GM19328 (cell line): ENCODE results near the gene RPS3.
"Not testable (repeated sequence)": the region's sequence is repeated elsewhere in the genome, so short reads cannot be mapped to it uniquely, and the experiment has no call there.

Experiments
- ATAC-seq: cut with Tn5 transposase; IDR thresholded peaks from one replicate; pipeline ENCODE4 v1.9.1; 2021; ENCODE audit warnings: mild to moderate bottlenecking, moderate library complexity; ENCODE audit not compliant: unreplicated experiment

The RPS3 gene

DNA sequence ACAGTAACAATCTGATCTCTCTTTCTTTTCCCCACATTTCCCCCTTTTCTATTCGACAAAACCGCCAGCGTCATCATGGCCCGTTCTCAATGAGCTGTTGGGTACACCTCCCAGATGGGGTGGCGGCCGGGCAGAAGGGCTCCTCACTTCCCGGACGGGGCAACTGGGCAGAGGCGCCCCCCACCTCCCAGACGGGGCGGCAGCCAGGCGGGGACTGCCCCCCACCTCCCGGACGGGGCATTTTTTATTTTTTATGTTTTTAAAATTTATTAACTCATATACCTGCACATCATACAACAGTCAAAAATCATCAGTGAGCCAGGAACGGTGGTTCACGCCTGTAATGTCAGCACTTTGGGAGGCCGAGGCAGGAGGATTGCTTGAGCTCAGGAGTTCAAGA lies 20.5 kb upstream of the RPS3 start:
- not testable (repeated sequence) for ATAC-seq

DNA sequence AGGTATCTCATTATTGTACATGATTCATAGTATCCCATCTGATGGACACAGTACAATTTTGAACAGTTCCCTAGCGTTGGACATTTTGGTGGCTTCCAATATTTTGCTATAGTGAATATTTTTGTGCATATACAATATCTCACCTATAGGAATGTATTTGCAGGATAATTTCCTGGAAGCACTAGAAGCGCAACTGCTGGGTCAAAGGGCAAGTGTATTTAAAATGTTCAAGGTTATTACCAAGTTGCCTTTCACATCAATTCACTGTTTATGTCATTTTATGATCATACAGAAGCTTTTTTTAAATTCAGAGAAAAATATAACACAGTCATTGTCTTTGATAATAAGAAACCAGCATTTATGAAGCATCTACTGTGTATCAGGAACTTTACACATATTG lies 19.1 kb upstream of the RPS3 start:
- no peak for ATAC-seq

DNA sequence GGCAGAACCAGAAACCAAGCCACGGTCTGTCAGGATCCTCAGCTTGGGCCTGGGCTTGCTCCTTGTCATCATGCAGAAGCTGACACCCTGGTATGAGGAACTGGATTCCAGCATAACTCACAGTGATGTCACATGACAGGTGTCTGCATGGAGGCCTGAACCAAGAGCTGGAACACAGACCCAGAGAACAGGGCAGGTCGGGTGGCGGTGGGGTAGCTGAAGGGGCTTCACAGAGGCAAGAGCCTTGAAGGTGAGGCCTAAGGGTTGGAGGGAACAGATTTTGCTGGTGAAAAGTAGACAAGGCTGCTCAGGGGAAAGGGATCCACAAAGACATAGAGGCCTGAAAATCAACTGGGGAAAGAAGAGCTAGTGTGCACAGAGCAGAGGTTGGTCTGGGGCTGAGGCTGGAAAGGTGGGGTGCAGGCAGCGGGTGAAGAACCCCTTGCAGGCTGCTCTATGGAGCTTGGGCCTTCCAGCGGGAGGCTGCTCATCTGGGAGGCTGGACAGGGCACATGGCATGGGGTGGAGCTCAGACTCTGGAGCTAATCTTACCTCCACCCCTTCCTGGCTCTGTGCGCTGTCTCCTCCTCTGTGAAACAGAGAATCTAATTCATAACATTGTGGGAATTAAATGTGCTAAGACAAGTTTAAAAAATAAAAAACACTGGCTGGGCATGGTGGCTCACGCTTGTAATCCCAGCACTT lies 18.4 kb upstream of the RPS3 start:
- ATAC-seq: no peak

DNA sequence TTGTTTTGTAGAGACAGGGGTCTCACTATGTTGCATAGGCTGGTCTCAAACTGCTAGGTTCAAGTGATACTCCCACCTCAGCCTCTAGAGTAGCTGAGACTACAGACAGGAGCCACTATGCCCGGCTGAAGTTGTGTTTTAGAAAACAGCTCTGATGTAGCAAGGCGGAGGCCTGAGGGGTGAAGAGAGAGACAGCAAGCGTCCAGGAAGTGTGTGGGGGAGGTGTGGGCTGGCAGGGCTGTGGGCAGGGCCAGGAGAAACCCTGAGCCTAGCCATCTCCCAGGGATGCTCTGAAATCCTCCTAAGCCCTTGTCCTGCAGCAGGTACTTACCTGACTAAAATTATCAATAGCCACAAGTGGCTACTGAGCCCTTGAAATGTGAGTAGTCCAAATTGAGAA lies 16.1 kb upstream of the RPS3 start:
- ATAC-seq: no peak

DNA sequence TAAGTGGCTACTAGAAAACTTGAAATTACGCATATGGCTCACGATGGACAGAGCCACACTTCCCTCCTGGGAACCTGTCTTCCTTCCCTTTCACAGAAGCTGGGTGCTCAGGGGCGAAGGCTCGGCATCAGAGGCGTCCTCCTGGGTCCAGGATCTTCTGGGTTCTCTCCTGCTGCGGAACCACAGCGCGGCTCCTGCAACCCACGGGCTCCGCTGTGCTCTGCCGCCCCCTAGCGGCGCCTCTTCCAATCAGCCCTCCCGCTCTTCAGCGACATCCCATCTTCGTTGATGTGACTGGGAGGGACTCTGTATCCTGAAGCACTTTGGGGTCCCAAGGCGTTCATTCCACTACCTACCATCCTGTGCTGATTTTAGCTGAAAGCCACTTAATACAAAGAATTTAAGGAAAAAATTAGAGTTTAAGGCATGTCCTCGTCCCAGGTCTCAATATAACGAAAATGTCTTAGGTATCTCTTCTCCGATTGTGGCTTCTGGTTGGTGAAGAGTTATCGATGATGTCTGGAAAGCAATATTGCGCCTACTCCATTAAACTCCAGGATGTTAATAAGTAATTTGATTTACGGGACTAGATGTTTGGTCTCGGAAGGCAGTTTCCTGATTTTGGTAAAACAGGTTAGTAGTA lies 14.8 kb upstream of the RPS3 start:
- ATAC-seq: no peak

DNA sequence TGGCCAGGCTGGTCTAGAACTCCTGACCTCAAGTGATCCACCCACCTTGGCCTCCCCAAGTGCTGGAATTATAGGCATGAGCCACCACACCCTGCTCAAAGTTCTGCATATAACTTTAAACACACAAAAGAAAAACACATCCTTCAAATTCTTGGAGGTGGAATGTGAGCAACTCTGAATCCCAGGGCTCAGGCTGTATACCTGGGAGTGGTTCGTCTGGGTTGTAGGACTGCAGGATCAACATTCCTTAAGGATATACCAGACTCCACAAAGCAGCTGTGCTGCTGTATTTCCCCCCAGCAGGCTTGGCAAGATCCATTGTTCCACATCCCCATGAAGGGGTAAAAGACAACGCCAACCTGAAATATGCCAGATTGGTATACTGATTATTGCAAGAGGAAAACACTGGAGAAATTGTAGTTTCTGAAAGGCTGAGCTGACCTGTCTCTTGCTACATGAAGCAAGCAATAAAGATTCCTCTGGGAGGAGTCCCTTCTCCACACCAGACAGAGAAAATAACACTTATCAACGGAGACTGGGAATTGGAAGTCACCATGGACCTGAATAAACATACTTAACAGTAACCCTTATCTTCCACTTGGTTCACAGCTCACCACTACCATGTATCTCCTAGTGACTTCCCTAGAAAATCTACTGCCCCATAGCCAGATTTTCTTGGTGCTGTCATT lies 12.2 kb upstream of the RPS3 start:
- no peak for ATAC-seq

DNA sequence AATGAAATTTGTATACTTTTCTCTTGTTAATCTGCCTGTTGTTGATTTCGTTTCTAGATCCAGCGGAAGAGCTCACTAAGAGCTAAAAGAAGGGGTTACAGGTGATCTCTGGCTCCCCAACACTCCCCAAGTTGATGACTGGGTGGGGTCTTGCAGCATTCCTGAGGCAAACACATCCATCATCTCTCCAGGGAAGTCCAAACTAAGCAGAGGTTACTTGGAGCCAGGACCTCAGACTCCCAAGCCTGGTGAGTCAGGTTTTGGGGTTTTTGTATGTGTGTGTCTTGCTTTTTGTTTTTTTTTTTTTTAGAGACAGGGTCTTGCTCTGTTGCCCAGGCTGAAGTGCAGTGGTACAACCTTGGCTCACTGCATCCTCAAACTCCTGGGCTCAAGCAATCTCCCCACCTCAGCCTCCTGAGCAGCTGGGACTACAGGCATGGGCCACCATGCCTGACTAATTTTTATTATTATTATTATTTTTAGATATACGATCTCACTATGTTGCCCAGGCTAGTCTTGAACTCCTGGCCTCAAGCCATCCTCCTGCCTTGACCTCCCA lies 11.5 kb upstream of the RPS3 start:
- ATAC-seq: no peak

DNA sequence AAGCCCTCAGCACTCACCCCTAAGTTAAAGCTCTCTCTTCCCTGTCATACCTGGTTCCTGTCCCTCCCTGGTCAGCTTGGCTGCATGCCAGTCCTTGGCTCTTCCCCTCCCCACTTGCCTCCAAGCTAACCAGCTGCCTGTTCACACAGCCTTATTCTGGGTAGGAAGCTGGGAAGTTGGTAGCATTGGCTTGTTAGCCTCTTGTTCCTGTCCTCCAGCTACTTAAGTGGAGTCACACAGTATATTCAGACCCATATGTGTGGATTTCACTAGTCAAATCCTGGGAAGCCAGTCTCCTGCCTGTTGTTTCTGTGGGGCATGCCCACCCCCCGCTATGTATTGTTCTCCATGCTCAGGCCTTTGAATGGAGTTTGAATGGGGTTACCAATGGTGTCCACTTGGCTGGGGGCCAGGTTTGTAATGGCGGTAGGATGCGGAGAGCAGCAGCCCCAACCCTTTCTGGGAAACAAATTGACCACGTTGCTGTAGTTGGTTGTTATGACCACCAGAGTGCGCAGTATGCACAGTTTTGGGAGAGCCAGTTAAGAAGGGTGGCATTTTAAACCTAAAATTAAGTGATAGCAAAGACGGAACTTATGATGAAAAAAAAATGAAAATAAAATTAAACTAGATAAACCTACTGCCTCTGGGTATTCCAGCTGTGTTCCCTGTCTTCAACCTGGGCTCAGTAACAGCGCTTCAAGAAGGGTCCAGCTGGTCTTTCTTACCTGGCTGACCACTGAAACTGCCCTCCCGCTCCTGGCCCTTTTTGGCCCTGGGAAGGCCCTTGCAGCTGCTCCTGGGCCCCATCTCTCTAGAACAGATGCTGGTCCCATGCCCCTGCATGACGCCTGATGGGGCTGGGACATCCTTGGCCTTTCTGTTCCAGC lies 10.7 kb upstream of the RPS3 start:
- ATAC-seq: no peak

DNA sequence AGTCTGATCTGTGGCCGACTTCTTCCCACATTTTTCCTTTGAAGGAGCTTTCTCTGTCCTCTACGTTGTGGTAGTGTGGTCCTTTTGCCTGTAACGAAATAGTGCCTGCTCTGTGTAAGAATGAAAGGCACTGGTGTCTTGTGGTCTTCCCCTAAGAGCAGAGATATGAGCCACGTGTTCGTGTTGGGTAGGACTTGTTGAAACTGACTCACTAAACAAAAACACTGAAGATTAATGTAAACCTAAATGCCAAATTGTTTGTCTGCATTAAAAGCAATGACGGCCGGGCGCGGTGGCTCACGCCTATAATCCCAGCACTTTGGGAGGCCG lies 10.1 kb upstream of the RPS3 start:
- no peak for ATAC-seq

DNA sequence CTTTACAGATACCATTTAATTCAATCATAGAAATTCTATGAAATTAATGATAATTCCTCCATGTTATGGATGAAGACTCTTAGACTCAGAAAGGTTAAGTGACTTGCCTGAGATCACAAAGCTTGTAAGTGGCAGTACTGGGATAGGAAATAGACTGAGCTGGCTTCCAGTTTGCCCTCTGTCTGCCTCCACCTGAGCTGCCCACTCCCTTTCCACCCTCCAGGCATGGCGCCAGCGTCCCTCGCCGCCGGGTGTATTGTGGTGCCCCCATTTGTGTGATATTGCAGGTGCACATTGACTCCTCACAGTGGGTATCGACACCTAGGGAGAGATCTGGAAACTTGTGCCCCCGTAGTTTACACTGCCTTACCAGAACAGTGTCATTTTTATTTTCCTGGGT lies 9.4 kb upstream of the RPS3 start:
- ATAC-seq: no peak

DNA sequence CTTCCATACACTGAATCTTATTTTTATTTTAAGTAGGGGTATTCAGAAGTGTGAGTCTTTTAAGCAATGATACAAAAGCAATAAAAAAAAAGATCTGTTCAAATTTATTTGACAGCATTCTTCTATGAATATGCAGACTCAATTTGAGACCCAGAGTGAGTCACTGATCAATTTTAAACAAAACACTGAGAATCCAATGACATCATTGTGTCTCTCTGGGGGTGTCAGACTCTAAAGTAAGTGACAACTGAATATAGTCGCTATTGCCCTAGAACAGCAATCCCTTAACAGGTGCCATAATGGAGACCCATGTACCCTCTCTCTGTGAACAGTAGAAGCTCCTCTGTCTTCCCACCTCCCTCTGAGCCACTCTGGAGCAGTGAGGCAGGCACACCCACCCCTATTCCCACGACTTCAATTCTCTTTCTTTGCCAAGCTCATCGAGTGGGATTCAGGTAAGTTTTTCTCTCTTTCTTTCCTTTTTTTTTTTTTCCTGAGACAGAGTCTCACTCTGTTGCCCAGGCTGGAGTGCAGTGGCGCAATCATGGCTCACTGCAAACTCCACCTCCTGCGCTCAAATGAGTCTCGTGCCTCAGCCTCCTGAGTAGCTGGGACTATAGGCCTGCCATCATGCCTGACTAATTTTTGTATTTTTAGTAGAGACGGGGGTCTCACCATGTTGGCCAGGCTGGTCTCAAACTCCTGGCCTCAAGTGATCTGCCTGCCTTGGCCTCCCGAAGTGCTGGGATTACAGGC lies 5.1 kb upstream of the RPS3 start:
- ATAC-seq: no peak

DNA sequence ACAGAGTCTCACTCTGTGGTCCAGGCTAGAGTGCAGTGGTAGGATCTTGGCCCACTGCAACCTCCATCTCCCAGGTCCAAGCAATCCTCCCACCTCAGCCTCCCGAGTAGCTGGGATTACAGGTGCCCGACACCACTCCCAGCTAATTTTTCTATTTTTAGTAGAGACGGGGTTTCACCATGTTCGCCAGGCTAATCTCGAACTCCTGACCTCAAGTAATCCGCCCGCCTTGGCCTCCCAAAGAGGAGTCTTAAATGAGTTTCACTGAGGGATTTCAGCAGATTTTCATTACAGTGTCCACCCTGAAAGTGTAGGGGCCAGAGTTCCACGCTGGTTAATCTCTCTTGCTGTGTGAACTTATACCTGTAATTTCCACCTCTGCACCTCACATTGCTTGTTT lies 412 bp upstream of the RPS3 start:
- ATAC-seq: no peak

DNA sequence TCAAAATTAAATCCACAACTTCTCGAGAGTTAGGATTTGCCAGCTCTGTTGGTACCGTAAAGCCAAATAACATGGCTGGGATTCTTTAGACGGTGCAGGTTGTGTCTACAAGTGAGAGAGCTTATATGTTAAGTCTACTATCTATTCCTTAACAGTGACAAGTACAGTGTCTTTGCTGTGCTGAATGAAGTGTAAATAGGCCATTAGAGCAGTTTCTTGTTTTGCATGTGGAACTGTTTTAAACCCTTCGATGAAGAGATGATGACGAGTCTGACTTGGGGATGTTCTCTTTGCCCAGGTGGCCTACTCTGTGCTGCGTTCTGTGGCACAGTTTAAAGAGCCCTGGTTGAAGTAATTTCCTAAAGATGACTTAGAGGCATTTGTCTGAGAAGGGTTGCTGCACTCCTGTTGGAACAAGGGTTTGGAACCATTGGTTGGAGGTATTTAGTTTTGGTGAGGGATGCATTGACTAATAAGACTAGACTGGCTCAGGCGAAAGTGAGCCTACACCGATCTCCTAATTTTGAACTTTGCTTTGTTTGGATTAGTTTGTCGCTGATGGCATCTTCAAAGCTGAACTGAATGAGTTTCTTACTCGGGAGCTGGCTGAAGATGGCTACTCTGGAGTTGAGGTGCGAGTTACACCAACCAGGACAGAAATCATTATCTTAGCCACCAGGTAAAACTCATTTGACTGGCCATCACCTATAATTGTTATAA lies 988 bp downstream of the RPS3 start:
- ATAC-seq: no peak

DNA sequence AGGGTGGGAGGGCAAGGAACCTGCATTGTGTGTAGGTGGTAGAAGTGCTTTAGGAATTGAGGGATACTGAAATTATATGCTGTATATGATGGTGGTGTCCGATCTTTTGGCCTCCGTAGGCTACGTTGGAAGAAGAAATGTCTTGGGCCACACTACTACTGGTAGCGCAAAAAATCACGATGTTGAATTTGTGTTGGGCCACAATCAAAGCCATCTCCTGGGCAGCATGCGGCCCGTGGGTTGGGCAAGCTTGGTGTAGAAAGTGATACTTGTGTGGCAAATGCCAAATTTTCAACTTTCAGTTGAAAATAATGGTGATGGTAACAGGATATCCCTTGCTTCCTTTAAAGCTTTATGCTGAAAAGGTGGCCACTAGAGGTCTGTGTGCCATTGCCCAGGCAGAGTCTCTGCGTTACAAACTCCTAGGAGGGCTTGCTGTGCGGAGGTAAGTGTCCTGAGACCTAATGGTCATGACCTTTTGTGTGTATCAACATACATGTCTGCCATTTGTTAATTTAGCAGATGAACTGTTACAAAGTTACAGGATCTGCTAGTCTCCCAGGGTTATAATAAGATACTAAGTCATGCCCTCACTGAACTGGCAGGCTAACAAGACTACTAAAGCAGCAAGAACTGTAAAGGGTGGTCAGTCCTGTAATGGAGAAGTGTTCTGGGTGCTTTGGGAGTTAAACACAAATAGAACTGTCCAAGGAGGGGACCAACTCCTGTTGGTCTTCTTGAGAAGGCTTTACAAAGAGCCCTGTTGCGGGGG lies 2.9 kb downstream of the RPS3 start:
- ATAC-seq: no peak

DNA sequence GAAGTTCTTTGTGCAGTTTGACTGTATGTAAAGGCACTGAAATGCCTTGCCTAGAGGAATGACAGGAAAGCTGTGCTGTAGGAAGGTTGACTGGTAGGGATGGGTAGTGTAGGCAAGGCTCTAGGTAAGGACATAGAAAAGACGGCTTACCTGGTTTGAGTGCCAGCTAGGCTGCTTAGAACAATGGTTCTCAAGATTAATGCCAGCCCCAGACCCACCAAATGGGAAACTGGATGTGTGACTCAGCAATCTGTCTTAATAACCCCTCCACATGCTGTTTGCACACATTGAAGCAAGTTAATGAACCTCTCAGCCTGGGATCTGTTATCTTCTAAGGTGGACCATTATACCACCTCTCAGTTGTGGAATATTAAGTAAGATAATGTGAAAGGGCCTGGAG lies 3.7 kb downstream of the RPS3 start:
- ATAC-seq: no peak

DNA sequence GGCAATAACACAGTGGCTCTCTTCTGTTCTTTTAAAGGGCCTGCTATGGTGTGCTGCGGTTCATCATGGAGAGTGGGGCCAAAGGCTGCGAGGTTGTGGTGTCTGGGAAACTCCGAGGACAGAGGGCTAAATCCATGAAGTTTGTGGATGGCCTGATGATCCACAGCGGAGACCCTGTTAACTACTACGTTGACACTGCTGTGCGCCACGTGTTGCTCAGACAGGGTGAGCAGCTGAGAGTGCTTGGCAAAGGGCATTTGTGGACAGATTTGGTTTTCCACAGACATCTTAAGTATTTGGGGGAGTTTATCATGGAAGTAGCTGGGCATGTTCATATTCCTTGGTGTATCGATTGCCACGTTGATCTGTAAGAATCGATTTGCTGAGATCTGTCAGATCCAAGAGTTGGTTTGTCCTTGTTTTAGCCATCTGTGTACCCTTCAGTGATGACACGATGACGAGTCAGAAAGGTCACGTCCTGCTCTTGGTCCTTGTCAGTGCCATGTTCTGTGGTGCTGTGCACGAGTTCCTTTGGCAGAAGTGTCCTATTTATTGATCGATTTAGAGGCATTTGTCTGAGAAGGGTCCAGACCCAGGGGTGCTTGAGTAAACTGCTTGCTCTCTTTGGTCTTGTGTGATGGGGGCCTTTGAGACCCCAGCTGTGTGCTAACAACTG lies 4.8 kb downstream of the RPS3 start:
- ATAC-seq: no peak

DNA sequence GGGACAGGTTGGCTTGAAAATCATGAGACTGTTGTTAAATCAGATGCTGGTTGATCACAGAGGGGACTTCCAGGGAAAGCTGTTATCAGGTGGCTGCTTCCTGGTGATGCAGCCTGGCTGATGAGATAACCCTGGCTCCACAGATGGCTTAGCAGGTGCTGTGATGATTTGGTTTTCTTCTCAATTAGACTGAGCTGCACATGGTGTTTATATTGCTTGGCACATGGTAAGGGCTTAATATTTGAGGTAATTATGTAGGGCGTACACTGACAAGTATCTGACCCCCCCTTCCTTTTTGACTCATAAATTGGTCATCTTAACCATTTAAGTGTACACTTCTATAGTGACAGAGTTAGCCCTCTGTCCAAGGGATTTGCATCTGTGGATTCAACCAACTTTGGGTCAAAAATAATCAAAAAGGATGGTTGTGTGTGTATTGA lies 7.0 kb downstream of the RPS3 start:
- ATAC-seq: no peak

DNA sequence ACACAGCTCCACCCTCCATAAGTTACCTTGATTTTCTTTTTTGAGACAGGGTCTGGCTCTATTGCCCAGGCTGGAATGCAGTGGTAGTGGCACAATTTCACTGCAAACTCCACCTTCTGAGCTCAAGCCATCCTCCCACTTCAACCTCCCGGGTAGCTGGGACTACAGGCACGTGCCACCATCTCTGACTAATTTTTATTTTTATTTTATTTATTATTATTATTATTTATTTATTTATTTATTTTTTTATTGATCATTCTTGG lies 9.6 kb downstream of the RPS3 start:
- no peak for ATAC-seq

DNA sequence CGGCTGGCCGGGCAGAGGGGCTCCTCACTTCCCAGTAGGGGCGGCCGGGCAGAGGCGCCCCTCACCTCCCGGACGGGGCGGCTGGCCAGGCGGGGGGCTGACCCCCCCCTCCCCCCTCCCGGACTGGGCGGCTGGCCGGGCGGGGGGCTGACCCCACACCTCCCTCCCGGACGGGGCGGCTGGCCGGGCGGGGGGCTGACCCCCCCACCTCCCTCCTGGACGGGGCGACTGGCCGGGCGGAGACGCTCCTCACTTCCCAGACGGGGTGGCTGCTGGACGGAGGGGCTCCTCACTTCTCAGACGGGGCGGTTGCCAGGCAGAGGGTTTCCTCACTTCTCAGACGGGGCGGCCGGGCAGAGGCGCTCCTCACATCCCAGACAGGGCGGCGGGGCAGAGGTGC lies 10.7 kb downstream of the RPS3 start:
- not testable (repeated sequence) for ATAC-seq
